OCI-LY1 (cell line): Measurements from ENCODE around the gene CIDEA.

ENCODE experiments used
- EZH2 ChIP-seq: fragments of 200-600 bp; sonication (generic), shearing (Covaris generic); IDR thresholded peaks from 2 replicates; pipeline ENCODE4 v1.8.0; 2017; ENCODE audit warnings: borderline replicate concordance, mixed run types, mild to moderate bottlenecking, antibody characterized with exemption, low read length, moderate library complexity, mixed read lengths
- TF ChIP-seq, protein P1 (sequence below): fragments of 200-600 bp; sonication (generic), shearing (Covaris generic); IDR thresholded peaks from 2 replicates; pipeline ENCODE4 v1.5.1; 2017; ENCODE audit warnings: mild to moderate bottlenecking, antibody characterized with exemption, low read length, moderate library complexity, mixed read lengths

DNA sequence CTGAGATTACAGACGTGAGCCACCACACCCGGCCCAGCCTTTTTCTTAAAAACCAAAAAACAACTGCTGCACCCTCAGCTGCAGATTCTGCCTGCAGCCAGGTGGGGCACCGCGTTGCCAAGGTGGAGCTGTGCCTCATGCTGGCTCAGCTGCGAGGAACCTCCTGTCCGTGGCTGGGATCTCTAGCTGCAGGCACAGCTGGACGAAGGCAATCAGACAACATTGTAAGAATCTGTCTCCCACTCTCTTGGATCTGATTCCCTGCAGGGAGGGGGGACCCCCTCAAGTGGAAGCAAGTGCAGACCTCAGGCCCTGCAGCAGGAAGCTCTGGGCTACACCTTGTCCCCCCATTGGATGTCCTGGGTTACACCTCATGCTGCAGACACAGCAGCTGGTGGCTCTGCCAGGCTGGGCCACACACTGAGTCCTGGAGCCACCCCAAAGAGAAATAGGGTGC, 24.1 kb downstream of the CIDEA start:
- TF ChIP-seq, protein P1, sequence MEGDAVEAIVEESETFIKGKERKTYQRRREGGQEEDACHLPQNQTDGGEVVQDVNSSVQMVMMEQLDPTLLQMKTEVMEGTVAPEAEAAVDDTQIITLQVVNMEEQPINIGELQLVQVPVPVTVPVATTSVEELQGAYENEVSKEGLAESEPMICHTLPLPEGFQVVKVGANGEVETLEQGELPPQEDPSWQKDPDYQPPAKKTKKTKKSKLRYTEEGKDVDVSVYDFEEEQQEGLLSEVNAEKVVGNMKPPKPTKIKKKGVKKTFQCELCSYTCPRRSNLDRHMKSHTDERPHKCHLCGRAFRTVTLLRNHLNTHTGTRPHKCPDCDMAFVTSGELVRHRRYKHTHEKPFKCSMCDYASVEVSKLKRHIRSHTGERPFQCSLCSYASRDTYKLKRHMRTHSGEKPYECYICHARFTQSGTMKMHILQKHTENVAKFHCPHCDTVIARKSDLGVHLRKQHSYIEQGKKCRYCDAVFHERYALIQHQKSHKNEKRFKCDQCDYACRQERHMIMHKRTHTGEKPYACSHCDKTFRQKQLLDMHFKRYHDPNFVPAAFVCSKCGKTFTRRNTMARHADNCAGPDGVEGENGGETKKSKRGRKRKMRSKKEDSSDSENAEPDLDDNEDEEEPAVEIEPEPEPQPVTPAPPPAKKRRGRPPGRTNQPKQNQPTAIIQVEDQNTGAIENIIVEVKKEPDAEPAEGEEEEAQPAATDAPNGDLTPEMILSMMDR = peak; percentile 5; the same call in 1 of the 2 replicates
- no peak for TF ChIP-seq EZH2
